Body of pancreas (tissue), 4 donors: ENCODE data around the gene RECK. TPM values are rescaled to one million over a fixed set of nuclear protein-coding genes. Genes with fewer than 3 reads are reported as not detected.

Source experiments
- ATAC-seq: fragments of 150-250 bp; one replicate; pipeline ENCODE4 v1.9.1; 2016
- DNase-seq, 4 donors: peaks; one replicate each; pipeline ENCODE4 v3.0.0-alpha.2; 2019
- H3K27ac ChIP-seq, 4 donors: fragments of 200-600 bp; sonication (generic); 1 replicate in 3 of 4; 2 replicates in 1 of 4; pipeline versions ENCODE4 v1.5.1 to v1.6.1; 2016 to 2019; ENCODE audit warnings: mild to moderate bottlenecking in 1 of 4, mixed read lengths in 1 of 4, moderate library complexity in 1 of 4
- H3K27me3 ChIP-seq, 2 donors: fragments of 200-600 bp; sonication (generic); one replicate each; pipeline ENCODE4 v1.6.0; 2016; ENCODE audit warnings: mild to moderate bottlenecking in 1 of 2
- H3K36me3 ChIP-seq, 2 donors: fragments of 200-600 bp; sonication (generic); replicated peaks in 1 of 2; 2 replicates each; pipeline ENCODE4 v1.5.1; 2016; ENCODE audit warnings: low read depth in 2 of 2; ENCODE audit not compliant: insufficient read depth in 1 of 2
- H3K4me1 ChIP-seq: fragments of 200-600 bp; sonication (generic); one replicate; pipeline ENCODE4 v1.6.0; 2016
- H3K4me3 ChIP-seq, 2 donors: fragments of 200-600 bp; sonication (generic); 1 replicate in 1 of 2; 2 replicates in 1 of 2; pipeline ENCODE4 v1.5.1; 2016 to 2019
- H3K9me3 ChIP-seq, 3 donors: fragments of 200-600 bp; sonication (generic); 1 replicate in 2 of 3; 2 replicates in 1 of 3; pipeline ENCODE4 v1.5.1; 2016
- CTCF ChIP-seq, 7 experiments: fragments of 450-650 bp in 4 of 7; fragments of 200-600 bp in 3 of 7; sonication (generic) in 3 of 7; IDR thresholded peaks; one replicate each; pipeline ENCODE4 v1.5.1; 2016 to 2019; ENCODE audit warnings: antibody characterized with exemption in 7 of 7
- POLR2A ChIP-seq, 3 donors: fragments of 450-650 bp; IDR thresholded peaks; one replicate each; pipeline ENCODE4 v1.6.1; 2016; ENCODE audit warnings: antibody characterized with exemption in 3 of 3, mild to moderate bottlenecking in 2 of 3
- WGBS, 2 donors: methylation state at CpG; one replicate each; pipeline ENCODE4 v1.1.5; 2017; 5-methylcytosine and 5-hydroxymethylcytosine counted together
- intact Hi-C: fragments of 100-400 bp; cut with DNase I; formaldehyde crosslinking; loops from one replicate; pipeline ENCODE4 v1.15.1; 2023
- total RNA-seq, 2 donors: library from RNA; depleted of rRNA; stranded (reverse); fragments of >200 nt; gene quantifications; one replicate each; pipeline ENCODE4 v1.1.0, GENCODE V29; 2016

RECK gene
- total RNA-seq, 2 donors from 2014 or later: 2.6 to 7.0 TPM

GRCh38 chr9:36018129-36018528 lies 18.6 kb upstream of the RECK start:
- intact Hi-C loops: no loop called here
- TF ChIP-seq POLR2A (IDR thresholded peaks at IDR 0.05) (no peak), CTCF (IDR thresholded peaks at IDR 0.05) (no peak)
- DNase-seq (no peak), ATAC-seq (no peak)
- Histone ChIP-seq H3K9me3 (no peaks in the 10 kb centered on the region), H3K27ac (no peak overlapping the region), H3K4me1 (no peaks in the 10 kb centered on the region), H3K27me3 (no peaks in the 10 kb centered on the region), H3K36me3 (no peaks in the 10 kb centered on the region), H3K4me3 (no peak overlapping the region)
- 72 to 87% methylated on average over 3 of the region's 3 CpGs for WGBS, 2 donors

DNA sequence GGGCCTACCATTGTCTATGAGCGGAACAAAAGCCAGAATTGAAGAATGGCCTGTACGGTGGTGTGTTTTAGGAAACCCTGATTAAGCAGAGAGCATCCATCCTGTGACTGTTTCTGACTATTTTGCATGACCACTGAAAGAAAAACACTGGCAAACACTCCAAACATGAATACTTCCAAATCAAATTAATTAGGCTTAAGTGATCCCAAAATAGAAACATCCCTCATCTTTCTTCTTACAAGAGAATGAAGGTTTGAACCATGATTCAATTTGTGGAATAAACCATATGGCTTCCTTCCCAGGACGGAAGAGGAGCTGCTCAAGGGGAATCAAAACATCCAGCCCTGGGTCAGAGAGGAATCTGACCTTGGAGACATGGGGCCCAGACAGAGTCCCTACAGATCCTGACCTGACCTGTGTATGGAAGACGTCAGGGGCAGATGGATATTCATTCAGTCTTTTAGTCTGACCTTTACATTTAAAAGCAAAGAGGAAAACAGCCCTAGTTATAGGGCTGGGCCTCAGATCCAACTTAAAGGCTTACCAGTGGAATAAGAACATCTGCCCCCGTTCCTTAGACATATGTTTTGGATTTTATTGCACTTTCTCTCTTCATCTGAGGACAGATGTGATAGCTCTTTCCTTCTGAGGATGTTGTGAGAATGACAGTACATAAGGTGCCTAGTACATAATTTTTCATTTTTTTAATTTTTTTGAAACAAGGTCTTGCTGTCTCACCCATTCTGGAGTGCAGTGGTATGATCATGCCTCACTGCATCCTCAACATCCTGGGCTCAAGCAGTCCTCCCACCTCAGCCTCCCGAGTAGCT lies 17.6 kb upstream of the RECK start:
- 72 to 76% methylated on average over 6 of the region's 6 CpGs for WGBS, 2 donors
- H3K9me3 ChIP-seq: no peaks in the 10 kb centered on the region
- no peaks in the 10 kb centered on the region for H3K4me1 ChIP-seq
- DNase-seq: no peak
- no peak overlapping the region for H3K4me3 ChIP-seq
- TF ChIP-seq CTCF (IDR thresholded peaks at IDR 0.05) (no peak), POLR2A (IDR thresholded peaks at IDR 0.05) (no peak)
- no peak for ATAC-seq
- no peak overlapping the region for H3K27ac ChIP-seq
- no peaks in the 10 kb centered on the region for H3K36me3 ChIP-seq
- intact Hi-C loops: no loop called here
- no peaks in the 10 kb centered on the region for H3K27me3 ChIP-seq

DNA sequence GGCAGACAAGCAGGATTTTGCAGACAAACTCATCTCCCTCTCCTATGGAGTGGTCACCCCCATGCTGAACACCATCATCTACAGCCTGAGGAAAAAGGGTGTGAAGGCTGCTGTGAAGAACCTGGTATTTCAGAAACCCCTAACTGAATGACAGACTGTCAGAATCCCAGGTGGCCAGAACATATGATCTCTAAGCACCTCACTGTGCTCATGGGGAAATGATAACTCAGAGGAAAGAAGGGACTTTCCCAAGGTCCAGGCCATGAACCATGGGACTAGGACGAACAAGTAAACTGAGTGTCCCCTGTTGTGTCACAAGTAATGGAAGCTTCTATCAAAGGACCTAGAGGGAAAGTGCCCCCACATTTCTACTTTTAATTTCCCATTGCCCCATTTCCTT lies 14.7 kb upstream of the RECK start:
- 64 to 72% methylated on average over 1 of the region's 1 CpG for WGBS, 2 donors

GRCh38 chr9:36023260-36024048 lies 13.3 kb upstream of the RECK start:
- Histone ChIP-seq H3K4me1 (no peaks in the 10 kb centered on the region), H3K9me3 (no peaks in the 10 kb centered on the region), H3K27me3 (no peaks in the 10 kb centered on the region), H3K27ac (no peak overlapping the region), H3K36me3 (no peaks in the 10 kb centered on the region), H3K4me3 (no peak overlapping the region)
- ATAC-seq (peak; percentile 77), DNase-seq (peak; percentile 73 to 78 (median 76))
- intact Hi-C loops: loop anchor here (5.0 to 10.0 kb wide), 2 partner anchors 71 to 119 kb away; partner anchors contain the start of genes HRCT1 and SPAAR
- WGBS, 2 donors: 33 to 34% methylated on average over 13 of the region's 13 CpGs
- TF ChIP-seq CTCF (IDR thresholded peaks at IDR 0.05) (peak; percentile 44 to 88 (median 80)), POLR2A (IDR thresholded peaks at IDR 0.05) (no peak)

More for the DNA sequence above, 14.7 kb upstream of the RECK start:
- no peak for TF ChIP-seq CTCF (IDR thresholded peaks at IDR 0.05)
- TF ChIP-seq POLR2A (IDR thresholded peaks at IDR 0.05): no peak
- H3K27ac ChIP-seq: no peak overlapping the region
- no peaks in the 10 kb centered on the region for H3K27me3 ChIP-seq
- no peaks in the 10 kb centered on the region for H3K4me1 ChIP-seq
- DNase-seq (no peak), ATAC-seq (no peak)
- H3K4me3 ChIP-seq: no peak overlapping the region
- no peaks in the 10 kb centered on the region for H3K9me3 ChIP-seq
- H3K36me3 ChIP-seq: no peaks in the 10 kb centered on the region
- intact Hi-C loops: loop anchor here (5.0 to 10.0 kb wide), 2 partner anchors 70 to 117 kb away; partner anchors contain the start of genes HRCT1 and SPAAR
